ENCODE data around the gene AUTS2.

- no peak for TF ChIP-seq POLR2AphosphoS5 (IDR thresholded peaks at IDR 0.05; ENCODE audit: low read depth, low read length)
- no peak for TF ChIP-seq TAF1 (IDR thresholded peaks at IDR 0.05; ENCODE audit: low read depth, low read length)
- no peak for TF ChIP-seq POLR2A (IDR thresholded peaks at IDR 0.05; ENCODE audit: low read depth, low read length)
- TF ChIP-seq PAX5 (IDR thresholded peaks at IDR 0.05; ENCODE audit: insufficient read depth, low read length, severe bottlenecking) = no peak
- TF ChIP-seq POU2F2 (IDR thresholded peaks at IDR 0.05; ENCODE audit: low read depth, low read length) = no peak
- TF ChIP-seq SPI1 (IDR thresholded peaks at IDR 0.05; ENCODE audit: low read depth, low read length) = no peak
Measured at GRCh38 chr7:70589590-70589989, 991.3 kb downstream of the AUTS2 start.

All from GM12891 (cell line).